ENCODE data around the gene STOX2. TPM values are rescaled to one million over a fixed set of nuclear protein-coding genes. Genes with fewer than 3 reads are reported as not detected.
"Not testable (repeated sequence)": the region's sequence is repeated elsewhere in the genome, so short reads cannot be mapped to it uniquely, and the experiment has no call there.

The STOX2 gene
- total RNA-seq, 4 donors from 2014 or later: 8.6 to 19.6 (median 12.7) TPM

DNA sequence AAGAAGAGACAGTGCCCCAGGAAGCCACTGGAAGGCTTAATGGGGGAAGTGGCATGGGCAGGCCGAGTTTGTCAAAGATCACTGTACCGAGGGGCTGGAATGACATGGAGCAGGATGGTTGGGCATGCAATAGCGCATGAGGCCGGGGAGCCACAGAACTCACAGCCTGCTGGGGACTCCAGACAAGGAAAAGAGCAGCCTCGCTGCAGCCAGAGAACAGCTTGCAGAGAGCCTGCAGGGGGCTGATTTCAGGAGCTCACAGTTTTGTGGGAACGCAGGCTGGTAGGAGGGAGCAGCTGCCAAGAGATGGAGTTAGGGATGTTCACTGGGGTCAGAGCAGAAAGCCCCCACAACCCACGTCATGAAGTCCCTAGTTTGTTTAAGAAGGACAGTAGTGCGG, 45.4 kb downstream of the STOX2 start:
- 97% methylated on average over 8 of the region's 8 CpGs for WGBS
- Histone ChIP-seq H3K27ac (no peak overlapping the region), H3K36me3 (no peaks in the 10 kb centered on the region), H3K4me3 (no peak overlapping the region), H3K9me3 (no peaks in the 10 kb centered on the region), H3K27me3 (no peaks in the 10 kb centered on the region), H3K4me1 (no peaks in the 10 kb centered on the region)
- no peak for TF ChIP-seq CTCF (IDR thresholded peaks at IDR 0.05)
- TF ChIP-seq POLR2AphosphoS5 (IDR thresholded peaks at IDR 0.05): no peak
- no peak for TF ChIP-seq POLR2A (IDR thresholded peaks at IDR 0.05)
- TF ChIP-seq EP300 (IDR thresholded peaks at IDR 0.05): no peak
- no peak for DNase-seq (ENCODE audit: low spot score in 2 of 2)

GRCh38 chr4:183952652-183953051, 47.5 kb downstream of the STOX2 start:
- WGBS: 94% methylated on average over 1 of the region's 1 CpG
- not testable (repeated sequence) for H3K36me3 ChIP-seq; DNase-seq (ENCODE audit: low spot score in 2 of 2); H3K9me3 ChIP-seq; H3K4me3 ChIP-seq; H3K27me3 ChIP-seq; H3K27ac ChIP-seq; H3K4me1 ChIP-seq

GRCh38 chr4:183959319-183960045, 54.4 kb downstream of the STOX2 start:
- no peak for DNase-seq (ENCODE audit: low spot score in 2 of 2)
- peak overlapping the region; percentile 10 for H3K4me3 ChIP-seq
- no peaks in the 10 kb centered on the region for H3K27me3 ChIP-seq
- H3K9me3 ChIP-seq: no peaks in the 10 kb centered on the region
- peaks cover 9% of the 10 kb centered on the region for H3K4me1 ChIP-seq
- TF ChIP-seq CTCF (IDR thresholded peaks at IDR 0.05) (no peak), POLR2A (IDR thresholded peaks at IDR 0.05) (no peak), EP300 (IDR thresholded peaks at IDR 0.05) (no peak), POLR2AphosphoS5 (IDR thresholded peaks at IDR 0.05) (no peak)
- no peak overlapping the region for H3K27ac ChIP-seq
- no peaks in the 10 kb centered on the region for H3K36me3 ChIP-seq
- WGBS: 71% methylated on average over 10 of the region's 10 CpGs

GRCh38 chr4:183960046-183960420, 54.9 kb downstream of the STOX2 start:
- Histone ChIP-seq H3K27ac (no peak overlapping the region), H3K36me3 (no peaks in the 10 kb centered on the region), H3K4me1 (peaks cover 9% of the 10 kb centered on the region), H3K27me3 (no peaks in the 10 kb centered on the region), H3K4me3 (peak overlapping the region; percentile 10), H3K9me3 (no peaks in the 10 kb centered on the region)
- peak in 1 of 2 donors; percentile 68 for DNase-seq (ENCODE audit: low spot score in 2 of 2)
- WGBS: 32% methylated on average over 8 of the region's 8 CpGs
- no peak for TF ChIP-seq POLR2AphosphoS5 (IDR thresholded peaks at IDR 0.05)
- TF ChIP-seq EP300 (IDR thresholded peaks at IDR 0.05): no peak
- no peak for TF ChIP-seq CTCF (IDR thresholded peaks at IDR 0.05)
- no peak for TF ChIP-seq POLR2A (IDR thresholded peaks at IDR 0.05)

GRCh38 chr4:183960962-183961541, 55.9 kb downstream of the STOX2 start:
- no peak for DNase-seq (ENCODE audit: low spot score in 2 of 2)
- no peak overlapping the region for H3K27ac ChIP-seq
- H3K4me3 ChIP-seq: no peak overlapping the region
- H3K4me1 ChIP-seq: peaks cover 9% of the 10 kb centered on the region
- H3K9me3 ChIP-seq: no peaks in the 10 kb centered on the region
- TF ChIP-seq CTCF (IDR thresholded peaks at IDR 0.05): no peak
- TF ChIP-seq POLR2A (IDR thresholded peaks at IDR 0.05): no peak
- TF ChIP-seq POLR2AphosphoS5 (IDR thresholded peaks at IDR 0.05): no peak
- TF ChIP-seq EP300 (IDR thresholded peaks at IDR 0.05): no peak
- no peaks in the 10 kb centered on the region for H3K27me3 ChIP-seq
- WGBS: 64% methylated on average over 12 of the region's 12 CpGs
- no peaks in the 10 kb centered on the region for H3K36me3 ChIP-seq
